ENCODE measurements around the gene ZNF296.

Gene ZNF296

DNA sequence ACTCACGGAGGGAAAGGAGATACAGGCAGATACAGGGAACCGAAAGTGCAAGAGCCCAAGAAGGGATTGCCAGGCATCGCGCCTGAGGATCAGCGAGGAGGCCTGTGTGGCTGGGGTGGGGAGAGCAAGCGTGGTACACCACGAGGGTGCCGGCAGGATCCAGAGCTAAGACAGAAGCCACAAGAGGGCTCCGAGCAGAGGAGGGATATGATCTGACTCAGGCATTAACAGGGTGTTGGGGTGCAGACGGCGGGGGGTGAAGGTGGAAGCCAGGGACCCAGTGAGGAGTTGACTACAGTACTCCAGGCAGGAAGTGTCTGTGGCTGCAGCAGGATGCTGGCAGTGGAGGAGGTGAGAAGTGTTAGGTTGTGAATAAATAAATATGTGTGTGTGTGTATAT is 11.3 kb upstream of the ZNF296 start:
- no peak for DNase-seq (ENCODE audit: low read depth in 2 of 3, low spot score in 1 of 3)

GRCh38 chr19:45086480-45086879 is 10.2 kb upstream of the ZNF296 start:
- no peak for DNase-seq (ENCODE audit: low read depth in 2 of 3, low spot score in 1 of 3)

- no peak for DNase-seq (ENCODE audit: low read depth in 2 of 3, low spot score in 1 of 3)
Measured at GRCh38 chr19:45082170-45082569, 5.9 kb upstream of the ZNF296 start.

GRCh38 chr19:45079911-45080370 is 3.7 kb upstream of the ZNF296 start:
- no peak for DNase-seq (ENCODE audit: low read depth in 2 of 3, low spot score in 1 of 3)

GRCh38 chr19:45079063-45079910 is 3.0 kb upstream of the ZNF296 start, which contains the start of gene GEMIN7:
Gene GEMIN7 (plus strand): TSS chr19:45079260. CDS start chr19:45090115, 10,855 bp downstream.
- peak; percentile 66 to 83 (median 74) for DNase-seq (ENCODE audit: low read depth in 2 of 3, low spot score in 1 of 3)

GRCh38 chr19:45078390-45079062 is 2.2 kb upstream of the ZNF296 start:
- DNase-seq (ENCODE audit: low read depth in 2 of 3, low spot score in 1 of 3), result no peak

- no peak for DNase-seq (ENCODE audit: low read depth in 2 of 3, low spot score in 1 of 3)
Measured at GRCh38 chr19:45076851-45077730, 813 bp upstream of the ZNF296 start.

GRCh38 chr19:45075301-45076028 is 813 bp downstream of the ZNF296 start:
- no peak for DNase-seq (ENCODE audit: low read depth in 2 of 3, low spot score in 1 of 3)

DNA sequence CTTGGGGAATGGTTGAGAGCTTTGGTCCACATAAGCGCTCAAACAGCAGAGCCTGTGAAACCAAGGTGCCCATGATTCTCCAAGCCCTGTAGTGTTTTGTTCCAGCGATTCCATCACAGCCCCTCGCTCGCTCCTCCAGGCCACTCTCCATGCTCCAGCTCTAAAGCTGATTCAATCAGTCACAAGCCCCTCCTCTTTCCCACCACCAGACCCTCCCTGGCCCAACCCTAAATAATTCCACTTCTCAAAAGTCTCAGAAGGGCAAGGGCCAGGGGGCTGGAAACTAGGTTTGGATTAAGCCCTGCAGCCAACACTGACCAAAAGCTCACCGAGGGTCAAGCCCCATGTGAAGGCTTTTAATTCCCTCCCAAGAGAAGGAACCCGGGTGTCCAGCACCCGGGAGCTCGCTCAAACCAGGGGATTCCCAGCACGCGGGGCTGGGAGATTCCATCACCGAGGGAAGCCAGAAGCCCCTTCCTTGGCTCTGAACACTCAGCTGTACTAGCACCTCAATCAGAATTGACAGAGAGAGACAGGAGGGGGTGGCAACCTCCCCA is 1.5 kb downstream of the ZNF296 start:
- no peak for DNase-seq (ENCODE audit: low read depth in 2 of 3, low spot score in 1 of 3)

GRCh38 chr19:45071969-45072790 is 4.1 kb downstream of the ZNF296 start:
- DNase-seq (ENCODE audit: low read depth in 2 of 3, low spot score in 1 of 3), result no peak

DNA sequence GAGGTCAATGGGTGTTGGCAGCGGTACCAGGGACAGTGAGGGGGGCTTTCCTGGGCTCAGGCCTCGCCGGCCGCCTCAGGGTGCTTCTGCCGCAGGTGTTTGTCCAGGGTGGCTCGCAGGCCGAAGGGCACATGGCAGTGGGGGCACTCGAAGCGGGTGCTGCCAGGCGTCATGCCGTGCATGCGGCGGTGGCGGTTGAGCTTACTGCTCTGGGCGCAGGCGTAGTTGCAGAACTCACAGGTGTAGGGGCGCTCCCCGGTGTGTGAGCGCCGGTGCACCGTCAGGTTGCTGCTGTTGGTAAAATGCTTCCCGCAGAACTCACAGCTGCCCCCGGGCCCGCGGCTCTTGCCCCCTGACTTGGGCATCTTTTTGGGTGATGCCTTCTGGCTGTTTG is 4.7 kb downstream of the ZNF296 start:
- DNase-seq (ENCODE audit: low read depth in 2 of 3, low spot score in 1 of 3), result no peak

- DNase-seq (ENCODE audit: low read depth in 2 of 3, low spot score in 1 of 3), result no peak
Measured at GRCh38 chr19:45070861-45071544, 5.3 kb downstream of the ZNF296 start.

- no peak for DNase-seq (ENCODE audit: low read depth in 2 of 3, low spot score in 1 of 3)
Measured at GRCh38 chr19:45070214-45070613, 6.1 kb downstream of the ZNF296 start.

GRCh38 chr19:45069056-45069455 is 7.2 kb downstream of the ZNF296 start:
- no peak for DNase-seq (ENCODE audit: low read depth in 2 of 3, low spot score in 1 of 3)

DNA sequence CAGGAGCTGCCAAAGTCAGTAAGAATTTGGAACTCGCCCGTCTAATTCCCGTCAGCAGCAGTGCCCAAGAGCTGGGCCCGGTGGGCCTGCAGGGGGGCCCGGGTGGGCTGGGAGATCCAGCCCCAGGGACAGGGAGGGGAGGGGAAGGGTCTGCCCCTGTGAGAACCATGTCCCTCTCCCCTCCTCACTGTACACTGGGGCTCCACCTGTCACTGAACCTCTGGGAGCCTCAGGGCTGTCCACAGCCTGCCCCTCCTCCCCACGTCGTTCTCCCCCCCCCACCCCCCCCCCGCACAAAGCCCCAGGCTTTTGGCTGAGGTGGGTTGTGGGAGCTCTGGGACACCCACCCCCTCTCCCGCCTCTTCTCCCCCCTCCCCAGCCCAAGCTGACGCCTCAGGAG is 8.2 kb downstream of the ZNF296 start:
- no peak for DNase-seq (ENCODE audit: low read depth in 2 of 3, low spot score in 1 of 3)

DNA sequence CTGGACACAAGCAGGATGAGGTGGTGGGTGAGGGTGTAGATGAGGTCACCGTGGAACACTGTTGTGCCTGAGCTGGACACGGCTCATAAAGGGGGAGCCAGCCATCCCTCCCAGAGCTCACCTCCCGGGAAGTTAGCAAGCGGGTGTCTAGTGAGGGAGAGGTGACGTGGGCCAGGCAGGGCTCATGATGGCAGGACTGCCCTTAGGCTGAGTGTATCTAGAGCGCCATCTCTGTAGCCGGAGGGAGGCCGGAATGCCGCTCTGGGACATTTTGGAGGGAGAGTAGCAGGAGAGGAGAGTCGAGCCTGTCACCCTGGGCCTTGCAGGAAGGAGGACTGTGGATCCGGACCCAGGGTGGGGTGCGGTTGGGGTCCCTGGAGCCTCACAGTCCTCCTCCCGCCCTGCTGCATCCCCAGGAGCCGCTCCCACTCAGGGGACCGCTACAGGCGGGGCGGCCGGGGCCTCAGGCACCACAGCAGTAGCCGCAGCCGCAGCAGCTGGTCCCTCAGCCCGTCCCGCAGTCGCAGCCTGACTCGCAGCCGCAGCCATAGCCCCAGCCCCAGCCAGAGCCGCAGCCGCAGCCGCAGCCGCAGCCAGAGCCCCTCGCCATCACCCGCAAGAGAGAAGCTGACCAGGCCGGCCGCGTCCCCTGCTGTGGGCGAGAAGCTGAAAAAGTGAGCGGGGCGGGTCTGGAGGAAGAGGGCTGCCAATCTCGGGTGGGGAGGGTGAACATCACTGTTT is 9.2 kb downstream of the ZNF296 start:
- no peak for DNase-seq (ENCODE audit: low read depth in 2 of 3, low spot score in 1 of 3)

- no peak for DNase-seq (ENCODE audit: low read depth in 2 of 3, low spot score in 1 of 3)
Measured at GRCh38 chr19:45063851-45064801, 12.2 kb downstream of the ZNF296 start.
